K562 (cell line): ENCODE results near the gene TLR1. TPM values are rescaled to one million over a fixed set of nuclear protein-coding genes. Genes with fewer than 3 reads are reported as not detected.

ENCODE experiments used
- ATAC-seq: fragments of 200-7000 bp; cut with Tn5 transposase; 3 replicates; pipeline ENCODE4 v1.9.1; 2020; ENCODE audit warnings: moderate library complexity
- BruUV-seq: library from RNA; stranded (reverse); fragments of 400-500 nt; replicated peaks from 2 replicates; lab custom pipeline; 2021; lab: Mats Ljungman, UMichigan
- CTCF ChIA-PET: fragments of 300-600 bp; formaldehyde crosslinking; extraction: SDS; loops from one replicate; lab custom pipeline; 2021; ENCODE audit warnings: low intra/inter-chr PET ratio; lab: Yijun Ruan, JAX
- POLR2A ChIA-PET: fragments of 300-600, 350-650 bp; sonication (Branson Sonifier 250); formaldehyde crosslinking; extraction: SDS; loops from one replicate; lab custom pipeline; 2021; ENCODE audit warnings: antibody characterized with exemption, inconsistent platforms; lab: Yijun Ruan, JAX
- DNase-seq, 4 experiments: peaks; one replicate each; pipeline versions ENCODE4 v3.0.0 to v3.0.0-alpha.2; 2011 to 2018; ENCODE audit warnings: low spot score in 3 of 4, mixed read lengths in 3 of 4; ENCODE audit errors: extremely low read depth in 1 of 4
- FAIRE-seq: peaks from 2 replicates; lab custom pipeline; 2011; peaks lifted over from hg19 to GRCh38; lab: Jason Lieb, UNC
- H2AFZ ChIP-seq: 2 replicates; pipeline ENCODE4 v1.6.0; 2011; ENCODE audit warnings: low read depth, low read length, control low read depth, inconsistent platforms
- H3K27ac ChIP-seq: fragments of 200-600 bp; 3 replicates; pipeline ENCODE4 v1.8.0; 2011; ENCODE audit warnings: low read depth, mild to moderate bottlenecking, control low read depth, inconsistent platforms, low read length, moderate library complexity, mixed read lengths; ENCODE audit errors: extremely low read depth
- H3K27me3 ChIP-seq, 2 experiments: fragments of 300-600 bp in 1 of 2; 2 replicates in 1 of 2; 3 replicates in 1 of 2; pipeline versions ENCODE4 v1.6.0 to v1.8.0; 2011; ENCODE audit warnings: inconsistent platforms in 2 of 2, low read length in 2 of 2, mild to moderate bottlenecking in 1 of 2, mixed read lengths in 1 of 2, moderate library complexity in 1 of 2; ENCODE audit not compliant: control insufficient read depth in 2 of 2, insufficient read depth in 2 of 2
- H3K36me3 ChIP-seq: fragments of 300-600 bp; 3 replicates; pipeline ENCODE4 v1.8.0; 2011; ENCODE audit warnings: mild to moderate bottlenecking, low read length, inconsistent platforms; ENCODE audit not compliant: control insufficient read depth, insufficient read depth
- H3K4me1 ChIP-seq, 2 experiments: fragments of 200-600 bp in 1 of 2; replicated peaks in 1 of 2; 2 replicates in 1 of 2; 3 replicates in 1 of 2; pipeline versions ENCODE4 v1.5.1 to v1.8.0; 2011; ENCODE audit warnings: inconsistent platforms in 2 of 2, low read length in 2 of 2, mild to moderate bottlenecking in 1 of 2, mixed read lengths in 1 of 2, moderate library complexity in 1 of 2; ENCODE audit not compliant: control insufficient read depth in 2 of 2, insufficient read depth in 2 of 2
- H3K4me2 ChIP-seq: 2 replicates; pipeline ENCODE4 v1.6.1; 2011; ENCODE audit warnings: low read length, control low read depth, inconsistent platforms, mixed read lengths; ENCODE audit not compliant: insufficient read depth
- H3K4me3 ChIP-seq: fragments of 200-600 bp; sonication (generic), shearing (Covaris generic); 2 replicates; pipeline ENCODE4 v1.5.1; 2016; ENCODE audit warnings: control low read depth, inconsistent platforms
- H3K79me2 ChIP-seq: fragments of 200-600 bp; 3 replicates; pipeline ENCODE4 v1.8.0; 2011; ENCODE audit warnings: low read length, inconsistent platforms; ENCODE audit not compliant: control insufficient read depth, insufficient read depth
- H3K9ac ChIP-seq, 2 experiments: 2 replicates each; pipeline versions ENCODE4 v1.6.0 to v1.6.1; 2011; ENCODE audit warnings: low read depth in 2 of 2, low read length in 2 of 2, control low read depth in 1 of 2, inconsistent platforms in 1 of 2, mild to moderate bottlenecking in 1 of 2, mixed read lengths in 1 of 2; ENCODE audit not compliant: insufficient read depth in 1 of 2
- H3K9me1 ChIP-seq: one replicate; pipeline ENCODE4 v1.6.0; 2011; ENCODE audit warnings: inconsistent platforms, mild to moderate bottlenecking, low read length, moderate library complexity; ENCODE audit not compliant: control insufficient read depth, insufficient read depth
- H3K9me3 ChIP-seq: replicated peaks from 2 replicates; pipeline ENCODE4 v1.5.1; 2011; ENCODE audit warnings: low read depth, low read length, inconsistent platforms; ENCODE audit not compliant: control insufficient read depth, insufficient read depth
- H4K20me1 ChIP-seq: replicated peaks from 2 replicates; pipeline ENCODE4 v1.6.1; 2011; ENCODE audit warnings: low read length, inconsistent platforms, mixed read lengths; ENCODE audit not compliant: control insufficient read depth, insufficient read depth
- GABPA ChIP-seq: fragments of 200-800 bp; sonication (Bioruptor generic); conservative IDR thresholded peaks from 2 replicates; pipeline ENCODE4 v1.6.1; 2016; ENCODE audit warnings: low read depth, missing genetic modification characterization, missing compliant biosample characterization
- HDAC2 ChIP-seq: fragments of 450-650 bp; IDR thresholded peaks from 2 replicates; pipeline ENCODE4 v1.6.1; 2016; ENCODE audit warnings: mild to moderate bottlenecking
- HIVEP1 ChIP-seq: fragments of 250-450 bp; sonication (Bioruptor Pico); IDR thresholded peaks from 2 replicates; pipeline ENCODE4 v1.4.0; 2020; ENCODE audit warnings: mild to moderate bottlenecking
- PKNOX1 ChIP-seq: fragments of 450-650 bp; IDR thresholded peaks from 2 replicates; pipeline ENCODE4 v1.6.1; 2016
- ZNF384 ChIP-seq: IDR thresholded peaks from 2 replicates; pipeline ENCODE4 v1.6.1; 2012; ENCODE audit warnings: low read depth, low read length, improper control_type of control experiment
- WGBS: fragments of 100-300 bp; shearing (Covaris generic); methylation state at CpG from one replicate; pipeline ENCODE4 v1.1.6; 2016; ENCODE audit warnings: low coverage, mixed read lengths; ENCODE audit not compliant: insufficient coverage; ENCODE audit errors: missing lambda C conversion rate; 5-methylcytosine and 5-hydroxymethylcytosine counted together
- in situ Hi-C: fragments of 300-500 bp; cut with MboI; formaldehyde crosslinking; loops from 4 replicates; pipeline ENCODE4 v1.15.0; 2018; ENCODE audit warnings: inconsistent platforms, mixed read lengths
- intact Hi-C: fragments of 100-400 bp; cut with micrococcal nuclease; formaldehyde crosslinking; loops from 2 replicates; pipeline ENCODE4 v1.14.2; 2022
- polyA plus RNA-seq, 8 experiments: library from polyadenylated mRNA; depleted of rRNA in 4 of 8; stranded (reverse) in 5 of 8; unstranded in 3 of 8; fragments of >200 nt; fragmentation: Nextera tagmentation in 2 of 8; fragmentation: Illumina TruSeq in 1 of 8; extraction: Ambion mirVana in 2 of 8; extraction: Trizol in 1 of 8; gene quantifications; 2 replicates each; pipeline versions ENCODE4 v1.2.1 to v1.2.3, GENCODE V29; 2011 to 2014; ENCODE audit warnings: inconsistent platforms in 1 of 8, missing spikeins in 1 of 8
- total RNA-seq, 7 experiments: library from RNA; depleted of rRNA in 6 of 7; stranded (reverse); fragments of >200 nt in 6 of 7; fragmentation: Illumina TruSeq in 2 of 7; extraction: Trizol in 2 of 7; gene quantifications; 2 replicates each; pipeline versions ENCODE4 v1.2.1 to v1.2.3, GENCODE V29; 2011 to 2021; ENCODE audit warnings: low replicate concordance in 1 of 7

Gene TLR1
- total and polyA plus RNA-seq, 9 of the 15 experiments (the other 6 are each of a cell fraction or from before 2014, with no cell fraction given) = 0.11 to 0.49 (median 0.29) TPM

- no TSS peak for BruUV-seq
- intact Hi-C loops = no loop called here
These were observed 53.1 kb downstream of the TLR1 start for GRCh38 chr4:38751341-38752010.

GRCh38 chr4:38749336-38749735, 55.3 kb downstream of the TLR1 start:
- Histone ChIP-seq H3K36me3 (no peaks in the 10 kb centered on the region), H3K9ac (no peak overlapping the region), H3K27me3 (peaks cover 0 to 5% of the 10 kb centered on the region in 2 experiments; a peak in 1 of 5 replicates), H3K4me2 (no peak overlapping the region), H3K27ac (no peak overlapping the region), H3K4me3 (no peak overlapping the region), H3K79me2 (no peaks in the 10 kb centered on the region), H4K20me1 (no peaks in the 10 kb centered on the region), H3K4me1 (peaks cover 6 to 8% of the 10 kb centered on the region in 2 experiments; a peak in 3 of 5 replicates), H3K9me1 (no peaks in the 10 kb centered on the region), H3K9me3 (0 out of 2 replicates have a peak, but pooled peaks cover 2% of the 10 kb centered on the region), H2AFZ (no peak overlapping the region)
- 5% methylated on average over 4 of the region's 4 CpGs for WGBS
- CTCF ChIA-PET = no interaction called here
- DNase-seq (no peak), ATAC-seq (no peak), FAIRE-seq (no peak)
- TF ChIP-seq ZNF384 = no peak
- peak; percentile 20; the same call in 1 of the 2 replicates for TF ChIP-seq PKNOX1
- no TSS peak for BruUV-seq
- intact Hi-C loops (no loop called here), in situ Hi-C loops (no loop called here)
- POLR2A ChIA-PET = interaction anchor here (1.3 kb wide), 1 partner anchor 9 kb away, joined by 3 read pairs; no protein-coding TSS in a partner anchor

More at GRCh38 chr4:38751341-38752010, 53.1 kb downstream of the TLR1 start:
- H3K4me2 ChIP-seq = no peak overlapping the region
- H3K36me3 ChIP-seq = no peaks in the 10 kb centered on the region
- H3K9ac ChIP-seq = no peak overlapping the region
- no peaks in the 10 kb centered on the region for H3K79me2 ChIP-seq
- H3K27ac ChIP-seq = no peak overlapping the region
- ATAC-seq = no peak
- H3K9me1 ChIP-seq = no peaks in the 10 kb centered on the region
- WGBS = 36% methylated on average over 13 of the region's 13 CpGs
- no peaks in the 10 kb centered on the region for H4K20me1 ChIP-seq
- no peak for DNase-seq
- ChIA-PET CTCF (no interaction called here), POLR2A (no interaction called here)
- TF ChIP-seq HDAC2 = no peak
- TF ChIP-seq GABPA (tag) = no peak
- no peak for TF ChIP-seq HIVEP1
- H3K27me3 ChIP-seq = peaks cover 0 to 5% of the 10 kb centered on the region in 2 experiments; a peak in 1 of 5 replicates
- H3K4me1 ChIP-seq = peaks cover 6 to 8% of the 10 kb centered on the region in 2 experiments; a peak in 3 of 5 replicates
- 0 out of 2 replicates have a peak, but pooled peaks cover 2% of the 10 kb centered on the region for H3K9me3 ChIP-seq
- no peak for FAIRE-seq
- H3K4me3 ChIP-seq = no peak overlapping the region
- H2AFZ ChIP-seq = no peak overlapping the region; the same call in 1 of the 2 replicates
- in situ Hi-C loops = no loop called here
